ENCODE measurements around the gene CSPG4.

DNA sequence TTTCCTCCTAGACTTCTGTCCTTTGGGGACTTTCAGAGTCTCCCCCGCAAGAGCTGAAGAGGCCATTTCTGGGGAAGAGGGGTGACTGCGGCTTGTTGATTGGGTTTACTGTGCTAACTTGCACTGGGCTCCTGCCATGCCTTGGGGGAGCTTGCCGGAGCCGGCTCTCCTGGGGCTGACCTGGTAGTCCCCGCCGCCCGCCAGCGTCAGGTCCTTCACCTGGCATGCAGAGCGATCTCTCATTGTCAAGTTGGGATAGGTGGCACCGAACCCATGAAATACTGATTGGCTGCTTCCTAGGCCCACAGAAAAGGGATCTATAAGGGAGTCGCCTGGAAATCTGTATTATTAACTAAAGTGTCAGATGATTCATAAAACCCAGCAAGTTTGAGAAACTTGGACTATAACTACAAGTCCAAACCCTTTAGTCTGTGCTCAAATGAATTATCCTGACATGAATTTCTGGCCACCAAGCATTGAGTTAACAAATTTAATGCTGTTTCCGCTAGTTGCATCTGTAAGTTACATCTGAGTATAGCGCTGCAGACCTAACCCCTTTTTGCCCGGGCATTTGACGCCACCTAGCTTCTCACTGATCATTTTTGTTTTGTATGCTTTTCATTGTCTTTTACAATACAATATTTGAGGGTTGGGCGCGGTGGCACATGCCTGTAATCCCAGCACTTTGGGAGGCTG, 72.0 kb downstream of the CSPG4 start:
- TF ChIP-seq CHD1 (IDR thresholded peaks at IDR 0.05; ENCODE audit: low read depth, low read length), result no peak
- no peak for TF ChIP-seq FOS (IDR thresholded peaks at IDR 0.05; ENCODE audit: low read depth, low read length)

All from IMR-90 (cell line).